ENCODE measurements around the gene SPTBN1. TPM values are rescaled to one million over a fixed set of nuclear protein-coding genes. Genes with fewer than 3 reads are reported as not detected.

The SPTBN1 gene
- polyA plus RNA-seq, 2 of the 4 experiments (the other 2 are of a cell fraction), result 105 to 126 TPM

GRCh38 chr2:54630858-54631497 is 174.9 kb downstream of the SPTBN1 start:
- H3K4me1 ChIP-seq, result peaks cover 70% of the 10 kb centered on the region
- WGBS (ENCODE audit: missing lambda C conversion rate), result 90% methylated on average over 27 of the region's 30 CpGs
- no peaks in the 10 kb centered on the region for H3K9me3 ChIP-seq
- no peak for FAIRE-seq
- no peak overlapping the region for H3K4me2 ChIP-seq
- ChIA-PET POLR2A (no interaction called here), CTCF (interaction anchor here (0.5 to 1.8 kb wide), 6 partner anchors 10 to 524 kb away, joined by 3 to 6 read pairs (median 4); no protein-coding TSS in a partner anchor)
- no peak for DNase-seq (ENCODE audit: low read depth in 1 of 2, low spot score in 1 of 2)
- ATAC-seq, result no peak
- no peak overlapping the region for H3K4me3 ChIP-seq
- TF ChIP-seq TP53 (CRISPR knock-in tag; IDR thresholded peaks at IDR 0.05), result no peak
- 0 out of 2 replicates have a peak, but pooled peaks have one; percentile 8 for TF ChIP-seq POLR2AphosphoS2 (conservative IDR thresholded peaks at IDR 0.05; ENCODE audit: low read length)
- peak overlapping the region; percentile 82 to 87; a peak in 5 of 6 replicates for H3K27ac ChIP-seq

- ChIA-PET POLR2A (interaction anchor here (1.0 kb wide), 1 partner anchor 71 kb away, joined by 4 read pairs; no protein-coding TSS in a partner anchor), CTCF (interaction anchor here (0.5 to 3.5 kb wide), 4 partner anchors 13 to 164 kb away, joined by 3 to 10 read pairs (median 4); no protein-coding TSS in a partner anchor)
- Histone ChIP-seq H3K4me1 (peaks cover 75% of the 10 kb centered on the region), H3K4me2 (peak overlapping the region; percentile 0; the same call in 2 of the 3 replicates), H3K9me3 (no peaks in the 10 kb centered on the region), H3K4me3 (no peak overlapping the region), H3K27ac (peak overlapping the region; percentile 82 to 87)
- DNase-seq (ENCODE audit: low read depth in 1 of 2, low spot score in 1 of 2) (no peak), FAIRE-seq (no peak), ATAC-seq (no peak)
- WGBS (ENCODE audit: missing lambda C conversion rate), result 69% methylated on average over 4 of the region's 4 CpGs
- TF ChIP-seq FOSL2 (IDR thresholded peaks at IDR 0.05) (no peak), FOSL2 (CRISPR knock-in tag; IDR thresholded peaks at IDR 0.05) (peak; percentile 61), CBX2 (IDR thresholded peaks at IDR 0.05; ENCODE audit: borderline replicate concordance, low read depth) (no peak), MAX (IDR thresholded peaks at IDR 0.05) (0 out of 2 replicates have a peak, but pooled peaks have one; percentile 7), MAZ (IDR thresholded peaks at IDR 0.05; ENCODE audit: borderline replicate concordance, low read depth, low read length) (no peak)
Observed at GRCh38 chr2:54631755-54632154, 175.6 kb downstream of the SPTBN1 start.

GRCh38 chr2:54632733-54633692 is 176.9 kb downstream of the SPTBN1 start:
- FAIRE-seq, result no peak
- TF ChIP-seq EHF (CRISPR knock-in tag; IDR thresholded peaks at IDR 0.05) (no peak), MAFK (IDR thresholded peaks at IDR 0.05; ENCODE audit: partially characterized antibody) (no peak), USF2 (IDR thresholded peaks at IDR 0.05) (no peak), KDM1A (IDR thresholded peaks at IDR 0.05; ENCODE audit: low read depth) (no peak), ATOH8 (CRISPR knock-in tag; IDR thresholded peaks at IDR 0.05; ENCODE audit: low read depth) (no peak; the same call in 1 of the 2 replicates), CBX2 (IDR thresholded peaks at IDR 0.05; ENCODE audit: borderline replicate concordance, low read depth) (no peak), FOXS1 (CRISPR knock-in tag; IDR thresholded peaks at IDR 0.05) (0 out of 2 replicates have a peak, but pooled peaks have one; percentile 23), CBX8 (IDR thresholded peaks at IDR 0.05) (no peak), MAX (IDR thresholded peaks at IDR 0.05) (peak; percentile 59; the same call in 1 of the 2 replicates), ESRRA (IDR thresholded peaks at IDR 0.05; ENCODE audit: borderline replicate concordance, low read length) (no peak), SREBF2 (IDR thresholded peaks at IDR 0.05) (no peak), FOSB (CRISPR knock-in tag; IDR thresholded peaks at IDR 0.05) (no peak), HOXB13 (CRISPR knock-in tag; IDR thresholded peaks at IDR 0.05; ENCODE audit: low read depth) (no peak), MAZ (IDR thresholded peaks at IDR 0.05; ENCODE audit: borderline replicate concordance, low read depth, low read length) (no peak), ZC3H11A (IDR thresholded peaks at IDR 0.05) (no peak), FOSL2 (IDR thresholded peaks at IDR 0.05) (no peak; the same call in 1 of the 2 replicates), FOSL2 (CRISPR knock-in tag; IDR thresholded peaks at IDR 0.05) (peak; percentile 74), EP300 (IDR thresholded peaks at IDR 0.05) (peak; percentile 60 to 86; a peak in 4 of 5 replicates), NPAS2 (CRISPR knock-in tag; IDR thresholded peaks at IDR 0.05; ENCODE audit: borderline replicate concordance) (no peak), HEYL (CRISPR knock-in tag; IDR thresholded peaks at IDR 0.05) (no peak)
- TF ChIP-seq, protein P1, sequence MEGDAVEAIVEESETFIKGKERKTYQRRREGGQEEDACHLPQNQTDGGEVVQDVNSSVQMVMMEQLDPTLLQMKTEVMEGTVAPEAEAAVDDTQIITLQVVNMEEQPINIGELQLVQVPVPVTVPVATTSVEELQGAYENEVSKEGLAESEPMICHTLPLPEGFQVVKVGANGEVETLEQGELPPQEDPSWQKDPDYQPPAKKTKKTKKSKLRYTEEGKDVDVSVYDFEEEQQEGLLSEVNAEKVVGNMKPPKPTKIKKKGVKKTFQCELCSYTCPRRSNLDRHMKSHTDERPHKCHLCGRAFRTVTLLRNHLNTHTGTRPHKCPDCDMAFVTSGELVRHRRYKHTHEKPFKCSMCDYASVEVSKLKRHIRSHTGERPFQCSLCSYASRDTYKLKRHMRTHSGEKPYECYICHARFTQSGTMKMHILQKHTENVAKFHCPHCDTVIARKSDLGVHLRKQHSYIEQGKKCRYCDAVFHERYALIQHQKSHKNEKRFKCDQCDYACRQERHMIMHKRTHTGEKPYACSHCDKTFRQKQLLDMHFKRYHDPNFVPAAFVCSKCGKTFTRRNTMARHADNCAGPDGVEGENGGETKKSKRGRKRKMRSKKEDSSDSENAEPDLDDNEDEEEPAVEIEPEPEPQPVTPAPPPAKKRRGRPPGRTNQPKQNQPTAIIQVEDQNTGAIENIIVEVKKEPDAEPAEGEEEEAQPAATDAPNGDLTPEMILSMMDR (IDR thresholded peaks at IDR 0.05), result no peak
- TF ChIP-seq, protein P2, sequence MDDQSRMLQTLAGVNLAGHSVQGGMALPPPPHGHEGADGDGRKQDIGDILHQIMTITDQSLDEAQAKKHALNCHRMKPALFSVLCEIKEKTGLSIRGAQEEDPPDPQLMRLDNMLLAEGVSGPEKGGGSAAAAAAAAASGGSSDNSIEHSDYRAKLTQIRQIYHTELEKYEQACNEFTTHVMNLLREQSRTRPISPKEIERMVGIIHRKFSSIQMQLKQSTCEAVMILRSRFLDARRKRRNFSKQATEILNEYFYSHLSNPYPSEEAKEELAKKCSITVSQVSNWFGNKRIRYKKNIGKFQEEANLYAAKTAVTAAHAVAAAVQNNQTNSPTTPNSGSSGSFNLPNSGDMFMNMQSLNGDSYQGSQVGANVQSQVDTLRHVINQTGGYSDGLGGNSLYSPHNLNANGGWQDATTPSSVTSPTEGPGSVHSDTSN (IDR thresholded peaks at IDR 0.05), result no peak

More at GRCh38 chr2:54632733-54633692, 176.9 kb downstream of the SPTBN1 start:
- ChIA-PET CTCF (interaction anchor here (0.8 to 3.5 kb wide), 8 partner anchors 23 to 526 kb away, joined by 3 to 12 read pairs (median 4); no protein-coding TSS in a partner anchor), POLR2A (interaction anchor here (1.9 kb wide), 1 partner anchor 75 kb away, joined by 9 read pairs; no protein-coding TSS in a partner anchor)
- Histone ChIP-seq H3K4me2 (peak overlapping the region; percentile 70), H3K4me1 (peaks cover 81% of the 10 kb centered on the region), H3K9me3 (no peaks in the 10 kb centered on the region), H3K4me3 (0 out of 3 replicates have a peak overlapping the region, but pooled peaks have one; percentile 6), H3K27ac (peak overlapping the region; percentile 82 to 87)
- 51% methylated on average over 12 of the region's 12 CpGs for WGBS (ENCODE audit: missing lambda C conversion rate)
- ATAC-seq (peak; percentile 49 to 80), DNase-seq (ENCODE audit: low read depth in 1 of 2, low spot score in 1 of 2) (peak; percentile 26 to 93)
